IMR-90 (cell line): ENCODE measurements around the gene NCKAP5L. TPM values are rescaled to one million over a fixed set of nuclear protein-coding genes. Genes with fewer than 3 reads are reported as not detected.

ENCODE experiments used
- ATAC-seq: fragments of 200-7000 bp; cut with Tn5 transposase; 2 replicates; pipeline ENCODE4 v1.9.1; 2020; ENCODE audit warnings: low read depth, mild to moderate bottlenecking, moderate library complexity
- BruUV-seq: library from RNA; stranded (reverse); fragments of 400-500 nt; replicated peaks from 2 replicates; lab custom pipeline; 2021; lab: Mats Ljungman, UMichigan
- CTCF ChIA-PET: fragments of 300-600 bp; formaldehyde crosslinking; extraction: SDS; loops from one replicate; lab custom pipeline; 2021; ENCODE audit warnings: antibody characterized with exemption; lab: Yijun Ruan, JAX
- POLR2A ChIA-PET: fragments of 300-600 bp; sonication (Branson Sonifier 250); formaldehyde crosslinking; loops from one replicate; lab custom pipeline; 2022; ENCODE audit warnings: antibody characterized with exemption; ENCODE audit not compliant: unreplicated experiment; lab: Charles Lee
- DNase-seq: peaks from one replicate; pipeline ENCODE4 v3.0.0; 2013
- H2AFZ ChIP-seq: replicated peaks from 2 replicates; pipeline ENCODE3; 2013; ENCODE audit warnings: low read length, mild to moderate bottlenecking; ENCODE audit not compliant: poor library complexity
- H2AK5ac ChIP-seq: 2 replicates; pipeline ENCODE4 v1.6.1; 2013; ENCODE audit warnings: low read depth, low read length, inconsistent platforms
- H2AK9ac ChIP-seq: replicated peaks from 2 replicates; pipeline ENCODE3; 2013; ENCODE audit warnings: mild to moderate bottlenecking, low read depth, low read length, moderate library complexity; ENCODE audit not compliant: poor library complexity
- H2BK120ac ChIP-seq: 2 replicates; pipeline ENCODE4 v1.6.1; 2013; ENCODE audit warnings: low read depth, low read length, inconsistent platforms
- H2BK15ac ChIP-seq: 3 replicates; pipeline ENCODE4 v1.6.1; 2013; ENCODE audit warnings: low read depth, low read length, inconsistent platforms
- H2BK20ac ChIP-seq: 2 replicates; pipeline ENCODE4 v1.6.1; 2013; ENCODE audit warnings: low read depth, mild to moderate bottlenecking, inconsistent platforms, low read length, moderate library complexity
- H2BK5ac ChIP-seq: 2 replicates; pipeline ENCODE4 v1.6.1; 2013; ENCODE audit warnings: mild to moderate bottlenecking, low read depth, low read length, inconsistent platforms; ENCODE audit not compliant: poor library complexity, severe bottlenecking
- H3K14ac ChIP-seq: replicated peaks from 2 replicates; pipeline ENCODE4 v1.6.1; 2013; ENCODE audit warnings: low read depth, low read length, inconsistent platforms
- H3K18ac ChIP-seq: 2 replicates; pipeline ENCODE4 v1.6.1; 2013; ENCODE audit warnings: low read depth, low read length, control low read depth
- H3K23ac ChIP-seq: 2 replicates; pipeline ENCODE4 v1.6.1; 2013; ENCODE audit warnings: low read depth, low read length, inconsistent platforms
- H3K27ac ChIP-seq: 2 replicates; pipeline ENCODE4 v1.5.1; 2013; ENCODE audit warnings: mild to moderate bottlenecking, control low read depth, low read length; ENCODE audit not compliant: insufficient read depth
- H3K27me3 ChIP-seq: 2 replicates; pipeline ENCODE4 v1.6.1; 2013; ENCODE audit warnings: low read length; ENCODE audit not compliant: control insufficient read depth, insufficient read depth
- H3K36me3 ChIP-seq: 2 replicates; pipeline ENCODE4 v1.6.1; 2013; ENCODE audit warnings: low read length, mixed read lengths; ENCODE audit not compliant: control insufficient read depth, insufficient read depth
- H3K4ac ChIP-seq: 2 replicates; pipeline ENCODE4 v1.6.1; 2013; ENCODE audit warnings: low read depth, low read length, inconsistent platforms
- H3K4me1 ChIP-seq: 2 replicates; pipeline ENCODE4 v1.6.1; 2013; ENCODE audit warnings: low read length, mixed read lengths; ENCODE audit not compliant: control insufficient read depth, insufficient read depth
- H3K4me2 ChIP-seq: 2 replicates; pipeline ENCODE4 v1.6.1; 2013; ENCODE audit warnings: low read depth, mild to moderate bottlenecking, control low read depth, low read length, moderate library complexity
- H3K4me3 ChIP-seq: 2 replicates; pipeline ENCODE4 v1.5.1; 2013; ENCODE audit warnings: low read depth, mild to moderate bottlenecking, control low read depth, low read length, moderate library complexity; ENCODE audit not compliant: insufficient read depth
- H3K56ac ChIP-seq: 2 replicates; pipeline ENCODE4 v1.6.1; 2013; ENCODE audit warnings: low read length, inconsistent platforms; ENCODE audit not compliant: insufficient read depth; ENCODE audit errors: extremely low read depth
- H3K79me1 ChIP-seq, 2 experiments: 2 replicates each; pipeline ENCODE4 v1.6.1; 2013; ENCODE audit warnings: low read length in 2 of 2, inconsistent platforms in 1 of 2, low read depth in 1 of 2
- H3K9ac ChIP-seq: 2 replicates; pipeline ENCODE4 v1.6.1; 2013; ENCODE audit warnings: low read depth, low read length, control low read depth
- H3K9me1 ChIP-seq: 2 replicates; pipeline ENCODE4 v1.6.1; 2013; ENCODE audit warnings: low read length, inconsistent platforms; ENCODE audit not compliant: insufficient read depth
- H3K9me3 ChIP-seq: 2 replicates; pipeline ENCODE4 v1.6.1; 2013; ENCODE audit warnings: low read length; ENCODE audit not compliant: control insufficient read depth, insufficient read depth
- H4K20me1 ChIP-seq: 2 replicates; pipeline ENCODE4 v1.6.1; 2013; ENCODE audit warnings: low read length, inconsistent platforms; ENCODE audit not compliant: insufficient read depth
- H4K5ac ChIP-seq: 2 replicates; pipeline ENCODE4 v1.6.1; 2013; ENCODE audit warnings: mild to moderate bottlenecking, low read depth, low read length, control low read depth
- H4K8ac ChIP-seq, 2 experiments: 2 replicates each; pipeline ENCODE4 v1.6.1; 2013; ENCODE audit warnings: low read depth in 2 of 2, low read length in 2 of 2, control low read depth in 1 of 2, inconsistent platforms in 1 of 2
- H4K91ac ChIP-seq: 2 replicates; pipeline ENCODE4 v1.6.1; 2013; ENCODE audit warnings: low read depth, low read length, inconsistent platforms; ENCODE audit not compliant: insufficient read depth
- BHLHE40 ChIP-seq: fragments of 150-350 bp; IDR thresholded peaks from 2 replicates; pipeline ENCODE4 v1.6.1; 2016; ENCODE audit warnings: mild to moderate bottlenecking, low read depth, low read length
- CEBPB ChIP-seq: IDR thresholded peaks from 2 replicates; pipeline ENCODE4 v1.6.1; 2012; ENCODE audit warnings: low read depth, low read length, improper control_type of control experiment
- CHD1 ChIP-seq: IDR thresholded peaks from 2 replicates; pipeline ENCODE4 v1.6.1; 2012; ENCODE audit warnings: low read depth, low read length, improper control_type of control experiment
- FOS ChIP-seq: fragments of 150-350 bp; IDR thresholded peaks from 2 replicates; pipeline ENCODE4 v1.6.1; 2016; ENCODE audit warnings: low read depth, low read length
- MAFK ChIP-seq: IDR thresholded peaks from 2 replicates; pipeline ENCODE4 v1.6.1; 2012; ENCODE audit warnings: low read depth, low read length, improper control_type of control experiment
- MAZ ChIP-seq: IDR thresholded peaks from 2 replicates; pipeline ENCODE4 v1.6.1; 2012; ENCODE audit warnings: low read depth, mild to moderate bottlenecking, low read length, improper control_type of control experiment, moderate library complexity, borderline replicate concordance
- MXI1 ChIP-seq: IDR thresholded peaks from 2 replicates; pipeline ENCODE4 v1.6.1; 2012; ENCODE audit warnings: low read depth, mild to moderate bottlenecking, low read length, moderate library complexity, borderline replicate concordance
- NFE2L2 ChIP-seq: fragments of 150-350 bp; IDR thresholded peaks from 2 replicates; pipeline ENCODE4 v1.6.1; 2016; ENCODE audit warnings: low read depth, mild to moderate bottlenecking, low read length
- POLR2A ChIP-seq: IDR thresholded peaks from 2 replicates; pipeline ENCODE4 v1.6.1; 2012; ENCODE audit warnings: mild to moderate bottlenecking, low read depth, low read length
- RAD21 ChIP-seq: IDR thresholded peaks from 2 replicates; pipeline ENCODE4 v1.6.1; 2012; ENCODE audit warnings: low read length, improper control_type of control experiment
- RCOR1 ChIP-seq: IDR thresholded peaks from 2 replicates; pipeline ENCODE4 v1.6.1; 2012; ENCODE audit warnings: mild to moderate bottlenecking, low read length, improper control_type of control experiment; ENCODE audit not compliant: insufficient replicate concordance
- RFX5 ChIP-seq: IDR thresholded peaks from 2 replicates; pipeline ENCODE4 v1.8.0; 2012; ENCODE audit warnings: low read depth, mild to moderate bottlenecking, low read length, moderate library complexity
- SMC3 ChIP-seq: fragments of 150-350 bp; IDR thresholded peaks from 2 replicates; pipeline ENCODE4 v1.6.1; 2016; ENCODE audit warnings: low read depth, mild to moderate bottlenecking, antibody characterized with exemption, low read length, moderate library complexity
- WGBS, 2 experiments: methylation state at CpG; one replicate each; pipeline versions ENCODE4 v1.1.5 to v1.1.7; 2013; ENCODE audit warnings: missing lambda C conversion rate in 2 of 2; ENCODE audit not compliant: insufficient read length in 1 of 2; ENCODE audit errors: extremely low coverage in 2 of 2; 5-methylcytosine and 5-hydroxymethylcytosine counted together
- dilution Hi-C: fragments of 300-500 bp; cut with HindIII; formaldehyde crosslinking; loops from one replicate; pipeline ENCODE4 v1.14.3; 2018; ENCODE audit warnings: low sequenced_read_pairs; ENCODE audit not compliant: unreplicated experiment
- in situ Hi-C: fragments of 300-500 bp; cut with MboI; formaldehyde crosslinking; loops from 3 replicates; pipeline ENCODE4 v1.14.3; 2019; ENCODE audit warnings: low sequenced_read_pairs, inconsistent platforms, mixed read lengths
- intact Hi-C: fragments of 100-400 bp; cut with micrococcal nuclease; formaldehyde crosslinking; loops from 2 replicates; pipeline ENCODE4 v1.10.0; 2022
- polyA plus RNA-seq, 3 experiments: library from polyadenylated mRNA; depleted of rRNA; stranded (reverse); fragments of >200 nt; gene quantifications; 2 replicates each; pipeline ENCODE4 v1.2.3, GENCODE V29; 2012; ENCODE audit warnings: low replicate concordance in 1 of 3
- total RNA-seq: library from RNA; depleted of rRNA; stranded (reverse); fragments of >200 nt; gene quantifications from 2 replicates; pipeline ENCODE4 v1.2.3, GENCODE V29; 2012
- TF ChIP-seq, protein P1 (sequence below): fragments of 150-350 bp; IDR thresholded peaks from 2 replicates; pipeline ENCODE4 v1.6.1; 2017; ENCODE audit warnings: mild to moderate bottlenecking, antibody characterized with exemption, low read length, low read depth
- TF ChIP-seq, protein P2 (sequence below): conservative IDR thresholded peaks from 2 replicates; pipeline ENCODE4 v1.5.1; 2012; ENCODE audit warnings: mild to moderate bottlenecking, low read depth, low read length, improper control_type of control experiment
- TF ChIP-seq, protein P3 (sequence below): fragments of 150-350 bp; IDR thresholded peaks from 2 replicates; pipeline ENCODE4 v1.6.1; 2016; ENCODE audit warnings: low read depth, mild to moderate bottlenecking, low read length, moderate library complexity, borderline replicate concordance

The NCKAP5L gene
- total and polyA plus RNA-seq, 2 of the 4 experiments (the other 2 are of a cell fraction): 6.1 to 14.4 TPM

DNA sequence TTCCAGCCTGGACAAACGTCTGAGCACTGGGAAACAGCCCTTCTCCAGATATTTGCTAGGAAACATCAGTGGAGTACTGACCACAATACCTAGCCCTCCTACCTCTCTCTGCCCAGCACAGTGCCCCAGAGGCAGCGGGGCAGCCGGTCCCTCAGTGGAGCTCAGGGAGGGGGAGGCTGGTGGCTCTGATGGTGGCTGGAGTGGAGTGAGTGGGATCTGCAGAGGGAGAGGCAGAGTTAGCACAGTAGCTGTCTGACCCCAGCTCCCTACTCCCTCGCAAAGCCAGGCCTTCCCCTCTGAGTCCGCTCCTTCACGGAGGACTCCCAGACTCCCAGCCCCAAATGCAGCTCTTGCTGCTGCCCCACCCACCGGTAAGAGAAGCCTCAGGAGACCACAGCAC is 30.0 kb downstream of the NCKAP5L start:
- no peak for ATAC-seq
- peaks cover 74% of the 10 kb centered on the region for H3K36me3 ChIP-seq

More for the DNA sequence above, 30.0 kb downstream of the NCKAP5L start:
- no peak overlapping the region for H3K4ac ChIP-seq
- H3K9ac ChIP-seq: no peak overlapping the region
- no peaks in the 10 kb centered on the region for H3K9me3 ChIP-seq
- POLR2A ChIA-PET: no interaction called here
- H3K27ac ChIP-seq: no peak overlapping the region
- no peak for DNase-seq
- H2BK15ac ChIP-seq: no peak overlapping the region
- H2BK20ac ChIP-seq: no peak overlapping the region
- no peak overlapping the region for H4K91ac ChIP-seq
- dilution Hi-C loops (no loop called here), in situ Hi-C loops (no loop called here), intact Hi-C loops (no loop called here)
- no peak overlapping the region for H3K18ac ChIP-seq
- H2BK120ac ChIP-seq: no peak overlapping the region
- no peak overlapping the region for H4K5ac ChIP-seq
- H2AFZ ChIP-seq: no peak overlapping the region
- no peaks in the 10 kb centered on the region for H3K27me3 ChIP-seq
- no peak overlapping the region for H2AK9ac ChIP-seq
- H3K4me3 ChIP-seq: no peak overlapping the region
- no peak overlapping the region for H4K8ac ChIP-seq
- CTCF ChIA-PET: interaction anchor here (0.6 to 1.5 kb wide), 2 partner anchors 20 to 261 kb away, joined by 3 to 7 read pairs; no protein-coding TSS in a partner anchor
- H3K23ac ChIP-seq: no peak overlapping the region
- no peak overlapping the region for H3K4me2 ChIP-seq
- no peak overlapping the region for H3K56ac ChIP-seq
- 33% methylated on average over 1 of the region's 7 CpGs; no CpG with 5 or more reads in 1 of the 2 experiments for WGBS, 2 experiments
- no TSS peak for BruUV-seq
- peaks cover 0 to 5% of the 10 kb centered on the region in 2 experiments; a peak in 1 of 4 replicates for H3K79me1 ChIP-seq
- TF ChIP-seq NFE2L2 (no peak), MAZ (no peak), RCOR1 (no peak), BHLHE40 (no peak), RAD21 (no peak), RFX5 (no peak), SMC3 (no peak), POLR2A (no peak), MXI1 (no peak), CEBPB (no peak), MAFK (no peak), CHD1 (no peak), FOS (no peak)
- TF ChIP-seq, protein P1, sequence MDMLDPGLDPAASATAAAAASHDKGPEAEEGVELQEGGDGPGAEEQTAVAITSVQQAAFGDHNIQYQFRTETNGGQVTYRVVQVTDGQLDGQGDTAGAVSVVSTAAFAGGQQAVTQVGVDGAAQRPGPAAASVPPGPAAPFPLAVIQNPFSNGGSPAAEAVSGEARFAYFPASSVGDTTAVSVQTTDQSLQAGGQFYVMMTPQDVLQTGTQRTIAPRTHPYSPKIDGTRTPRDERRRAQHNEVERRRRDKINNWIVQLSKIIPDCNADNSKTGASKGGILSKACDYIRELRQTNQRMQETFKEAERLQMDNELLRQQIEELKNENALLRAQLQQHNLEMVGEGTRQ: no peak
- TF ChIP-seq, protein P2, sequence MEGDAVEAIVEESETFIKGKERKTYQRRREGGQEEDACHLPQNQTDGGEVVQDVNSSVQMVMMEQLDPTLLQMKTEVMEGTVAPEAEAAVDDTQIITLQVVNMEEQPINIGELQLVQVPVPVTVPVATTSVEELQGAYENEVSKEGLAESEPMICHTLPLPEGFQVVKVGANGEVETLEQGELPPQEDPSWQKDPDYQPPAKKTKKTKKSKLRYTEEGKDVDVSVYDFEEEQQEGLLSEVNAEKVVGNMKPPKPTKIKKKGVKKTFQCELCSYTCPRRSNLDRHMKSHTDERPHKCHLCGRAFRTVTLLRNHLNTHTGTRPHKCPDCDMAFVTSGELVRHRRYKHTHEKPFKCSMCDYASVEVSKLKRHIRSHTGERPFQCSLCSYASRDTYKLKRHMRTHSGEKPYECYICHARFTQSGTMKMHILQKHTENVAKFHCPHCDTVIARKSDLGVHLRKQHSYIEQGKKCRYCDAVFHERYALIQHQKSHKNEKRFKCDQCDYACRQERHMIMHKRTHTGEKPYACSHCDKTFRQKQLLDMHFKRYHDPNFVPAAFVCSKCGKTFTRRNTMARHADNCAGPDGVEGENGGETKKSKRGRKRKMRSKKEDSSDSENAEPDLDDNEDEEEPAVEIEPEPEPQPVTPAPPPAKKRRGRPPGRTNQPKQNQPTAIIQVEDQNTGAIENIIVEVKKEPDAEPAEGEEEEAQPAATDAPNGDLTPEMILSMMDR: no peak
- TF ChIP-seq, protein P3, sequence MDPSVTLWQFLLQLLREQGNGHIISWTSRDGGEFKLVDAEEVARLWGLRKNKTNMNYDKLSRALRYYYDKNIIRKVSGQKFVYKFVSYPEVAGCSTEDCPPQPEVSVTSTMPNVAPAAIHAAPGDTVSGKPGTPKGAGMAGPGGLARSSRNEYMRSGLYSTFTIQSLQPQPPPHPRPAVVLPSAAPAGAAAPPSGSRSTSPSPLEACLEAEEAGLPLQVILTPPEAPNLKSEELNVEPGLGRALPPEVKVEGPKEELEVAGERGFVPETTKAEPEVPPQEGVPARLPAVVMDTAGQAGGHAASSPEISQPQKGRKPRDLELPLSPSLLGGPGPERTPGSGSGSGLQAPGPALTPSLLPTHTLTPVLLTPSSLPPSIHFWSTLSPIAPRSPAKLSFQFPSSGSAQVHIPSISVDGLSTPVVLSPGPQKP: no peak
- no peaks in the 10 kb centered on the region for H3K4me1 ChIP-seq
- peaks cover 11% of the 10 kb centered on the region; the same call in 1 of the 2 replicates for H4K20me1 ChIP-seq
- no peak overlapping the region for H2AK5ac ChIP-seq
- H3K14ac ChIP-seq: no peak overlapping the region
- no peaks in the 10 kb centered on the region; the same call in 1 of the 2 replicates for H3K9me1 ChIP-seq
- no peak overlapping the region for H2BK5ac ChIP-seq
